Measurements from ENCODE around the gene MBP.
"Not testable (repeated sequence)": the region's sequence is repeated elsewhere in the genome, so short reads cannot be mapped to it uniquely, and the experiment has no call there.

The MBP gene

DNA sequence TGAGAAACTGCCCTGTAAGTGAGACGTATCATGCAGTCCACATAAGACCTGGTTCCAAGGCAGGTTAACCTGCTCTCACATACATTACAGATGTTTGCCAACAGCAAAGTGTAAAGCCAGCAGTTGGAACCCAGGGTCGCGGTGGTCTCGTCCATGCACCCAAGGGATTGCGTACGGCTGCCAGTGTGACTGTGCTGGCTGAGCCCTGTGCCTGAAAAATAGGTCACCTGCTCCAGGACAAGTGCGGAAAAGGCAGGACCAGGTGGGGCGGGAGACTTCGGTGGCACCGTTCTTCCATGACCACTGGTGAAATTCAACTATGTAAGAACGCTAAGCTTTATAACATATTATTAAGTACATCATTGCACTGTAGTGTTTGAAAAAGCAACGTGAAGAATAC lies 110.5 kb downstream of the MBP start:
- DNase-seq (ENCODE audit: low spot score) = no peak

DNA sequence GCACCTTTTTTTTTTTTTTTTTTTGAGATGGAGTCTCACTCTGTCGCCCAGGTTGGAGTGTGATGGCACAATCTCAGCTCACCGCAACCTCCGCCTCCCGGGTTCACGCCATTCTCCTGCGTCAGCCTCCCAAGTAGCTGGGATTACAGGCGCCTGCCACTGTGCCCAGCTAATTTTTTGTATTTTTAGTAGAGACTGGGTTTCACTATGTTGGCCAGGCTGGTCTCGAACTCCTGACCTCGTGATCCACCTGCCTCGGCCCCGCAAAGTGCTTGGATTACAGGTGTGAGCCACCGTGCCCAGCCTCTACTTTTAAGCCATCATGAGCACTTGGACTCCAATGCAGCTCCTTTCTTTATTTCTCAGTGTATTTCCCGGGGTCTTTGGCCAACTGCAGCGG lies 111.1 kb downstream of the MBP start:
- not testable (repeated sequence) for DNase-seq (ENCODE audit: low spot score)

DNA sequence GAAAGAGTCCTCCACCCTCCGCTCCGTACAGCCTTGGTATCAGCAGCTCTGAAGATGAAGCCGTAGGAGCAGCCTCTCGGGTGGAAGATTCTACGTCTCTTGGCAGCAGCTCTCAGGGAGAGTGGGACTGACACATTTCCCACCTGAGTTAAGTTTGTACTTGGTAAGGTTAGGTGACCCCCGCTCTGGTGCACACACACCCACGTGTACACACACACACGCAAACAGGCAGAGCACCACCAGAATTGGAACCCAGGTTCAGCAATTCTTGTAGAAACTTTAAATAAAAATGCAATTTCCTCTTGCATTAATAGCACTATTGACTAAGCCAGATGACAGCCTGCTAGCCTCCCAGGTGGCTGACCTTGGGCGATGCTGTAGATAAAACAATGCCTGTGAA lies 111.5 kb downstream of the MBP start:
- DNase-seq (ENCODE audit: low spot score) = no peak

DNA sequence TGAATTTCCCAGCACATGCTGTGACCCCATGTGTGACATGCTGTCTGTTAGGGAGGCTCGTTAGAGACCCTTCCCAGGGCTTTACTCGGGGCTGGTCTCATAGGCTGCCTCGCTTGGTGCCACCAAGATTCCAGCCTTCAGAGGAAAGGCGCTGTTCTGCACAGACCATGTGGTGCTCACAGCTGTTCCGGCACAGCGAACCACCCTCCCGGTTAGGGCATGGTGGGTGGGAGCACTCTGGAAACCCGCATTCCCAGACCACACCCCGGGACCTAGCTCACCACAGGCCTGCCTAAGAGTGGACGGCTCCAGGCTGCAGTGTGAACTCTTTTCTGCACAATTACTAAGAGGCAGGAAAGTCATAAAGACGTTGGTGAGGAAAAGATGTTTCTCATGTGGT lies 112.0 kb downstream of the MBP start:
- no peak for DNase-seq (ENCODE audit: low spot score)

DNA sequence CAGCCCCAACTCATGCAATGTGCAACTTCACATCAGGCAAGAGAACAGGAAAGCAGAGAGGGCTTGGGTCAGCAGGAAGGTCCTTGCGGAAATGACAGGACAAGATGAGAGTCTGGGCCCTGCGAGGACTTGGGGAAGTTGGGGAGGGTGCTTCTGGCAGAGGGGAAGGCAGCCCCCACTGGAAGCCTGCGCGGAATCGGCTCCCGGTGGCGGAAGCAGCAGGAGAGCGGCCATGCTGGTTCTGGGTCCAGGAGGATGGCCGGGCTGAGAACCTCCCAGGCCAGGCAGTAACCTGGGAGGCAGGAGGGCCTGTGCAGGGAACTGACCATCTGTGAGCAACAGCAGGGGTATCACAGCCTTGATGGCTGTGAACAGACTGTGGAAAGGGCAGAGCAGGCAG lies 112.9 kb downstream of the MBP start:
- DNase-seq (ENCODE audit: low spot score) = no peak

DNA sequence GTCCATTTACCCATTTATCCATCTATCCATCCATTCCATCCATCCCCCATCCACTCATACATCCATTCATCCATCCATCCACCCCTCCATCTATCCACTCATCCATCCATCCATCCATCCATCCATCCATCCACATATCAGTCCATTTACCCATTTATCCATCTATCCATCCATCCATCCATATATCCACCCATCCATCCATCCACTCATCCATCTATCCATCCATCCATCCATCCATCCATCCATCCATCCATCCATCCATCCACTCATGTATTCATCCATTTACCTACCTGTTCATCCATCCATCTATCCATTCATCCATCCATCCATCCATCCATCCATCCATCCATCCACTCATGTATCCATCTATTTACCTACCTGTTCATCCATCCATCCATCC lies 113.9 kb downstream of the MBP start:
- DNase-seq (ENCODE audit: low spot score) = not testable (repeated sequence)

DNA sequence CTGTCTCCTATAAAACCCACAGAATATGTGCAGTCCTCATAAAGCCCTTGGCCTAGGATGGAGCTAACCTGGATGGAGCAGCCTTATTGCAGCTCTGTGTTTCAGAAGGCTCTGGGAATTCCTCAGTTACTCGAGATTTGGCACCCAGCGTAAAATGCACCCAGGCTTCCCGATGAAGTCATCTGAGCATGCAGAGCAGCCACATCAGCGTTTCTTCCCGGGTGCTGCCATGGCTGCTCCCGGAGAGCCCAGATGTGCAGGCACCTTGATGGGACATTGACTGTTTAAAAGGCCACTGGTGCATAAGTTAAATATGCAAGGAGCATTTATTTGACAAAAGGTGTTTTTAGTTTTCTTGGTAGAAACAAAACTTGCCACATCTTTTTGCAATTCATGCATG lies 115.2 kb downstream of the MBP start:
- DNase-seq (ENCODE audit: low spot score) = no peak

DNA sequence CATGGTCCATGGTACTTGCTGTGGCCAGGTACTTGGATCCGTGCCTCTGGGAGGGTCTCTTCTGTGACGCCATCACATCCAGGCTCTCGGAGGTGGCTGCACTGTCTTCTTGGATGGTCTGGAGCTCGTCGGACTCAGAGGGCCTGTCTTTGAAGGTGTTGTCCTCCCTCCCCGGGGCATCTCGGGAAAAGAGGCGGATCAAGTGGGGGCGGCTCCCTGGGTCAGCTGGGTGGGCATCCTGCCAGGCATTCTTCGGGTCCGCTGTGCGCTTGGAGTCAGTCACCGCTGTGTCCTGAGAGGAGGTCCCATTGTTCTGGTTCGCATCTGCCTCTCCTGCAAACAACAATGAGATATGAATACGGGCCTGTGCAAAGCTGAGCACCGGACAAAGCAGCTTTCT lies 115.6 kb downstream of the MBP start:
- DNase-seq (ENCODE audit: low spot score) = peak; percentile 37

DNA sequence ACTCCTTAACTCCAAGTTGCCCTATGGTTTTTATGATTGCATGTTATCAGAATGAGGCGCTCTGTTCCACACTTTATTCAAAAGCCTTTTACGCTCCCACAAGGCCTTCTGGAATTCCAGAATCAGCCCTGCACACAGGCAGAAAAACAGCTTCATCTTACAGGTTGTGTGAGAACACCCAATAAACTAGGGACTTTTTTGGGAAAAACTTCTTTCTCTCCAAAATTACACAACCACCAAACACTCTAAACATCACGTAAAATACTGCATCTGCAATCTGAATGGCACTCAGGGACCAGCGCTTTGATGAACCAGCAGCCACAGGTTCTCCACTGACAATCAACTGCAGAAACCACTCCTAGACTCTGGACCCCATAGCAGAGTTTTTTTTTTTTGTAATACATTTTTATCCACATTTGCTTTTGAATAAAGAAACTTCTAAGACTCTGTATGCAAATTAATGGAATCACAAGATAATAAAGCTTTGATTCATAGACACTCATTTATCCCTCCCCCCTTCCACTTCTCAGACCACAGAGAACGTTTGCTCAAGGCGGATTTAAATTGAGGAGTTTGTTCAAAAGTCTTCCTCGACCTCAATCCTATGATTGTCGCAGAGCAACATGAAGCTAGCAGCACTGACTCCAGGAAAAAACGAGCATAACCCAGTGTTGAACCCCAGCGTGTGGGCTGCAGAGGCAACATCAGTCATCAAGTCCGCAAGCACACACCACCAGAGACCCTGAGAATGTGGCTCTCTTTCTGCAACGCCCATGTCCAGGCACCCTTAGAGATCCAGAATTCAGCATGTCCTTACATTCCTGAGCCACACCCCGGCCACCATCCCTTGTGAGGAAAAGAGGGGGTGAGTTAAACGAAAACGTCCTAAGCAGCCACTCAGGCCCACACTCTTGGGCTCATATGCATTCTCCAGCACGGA lies 116.5 kb downstream of the MBP start:
- DNase-seq (ENCODE audit: low spot score) = peak; percentile 57

DNA sequence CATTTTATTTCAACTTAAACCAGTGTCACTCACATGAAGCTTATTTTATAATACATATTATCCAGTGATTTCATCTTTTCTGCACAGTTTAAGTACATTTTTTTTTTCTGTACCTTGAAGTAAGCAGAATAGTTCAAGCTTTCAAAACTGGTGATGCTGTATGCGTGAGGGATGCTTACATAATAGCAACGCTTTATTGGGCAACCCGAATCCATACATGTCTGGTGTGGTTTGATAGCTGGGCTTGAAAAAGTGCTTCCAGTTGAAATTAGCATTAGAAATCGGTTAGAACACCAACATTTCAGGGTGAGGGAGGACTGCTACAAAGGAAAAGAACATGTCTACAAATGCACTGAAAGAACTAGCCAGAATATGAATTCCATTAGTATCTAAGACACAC lies 117.4 kb downstream of the MBP start:
- DNase-seq (ENCODE audit: low spot score) = no peak

DNA sequence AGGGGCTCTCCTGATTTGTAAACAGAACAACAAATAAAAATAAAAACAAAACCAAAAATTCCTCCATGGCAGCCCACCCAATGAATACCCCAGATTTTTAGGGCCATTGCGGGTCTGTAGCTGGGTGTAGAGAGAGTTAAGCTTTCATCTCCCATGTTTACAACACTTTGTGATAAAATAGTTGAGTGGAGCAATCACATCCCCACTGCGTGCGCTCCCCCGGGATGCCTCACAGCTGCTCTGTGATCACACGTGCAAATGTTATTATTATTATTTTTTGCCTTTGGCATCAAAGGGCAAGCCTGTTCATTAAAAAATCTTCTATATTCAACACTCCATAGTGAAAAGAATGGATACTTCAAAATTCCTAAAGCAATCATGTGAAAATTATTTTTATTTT lies 118.0 kb downstream of the MBP start:
- DNase-seq (ENCODE audit: low spot score) = no peak

DNA sequence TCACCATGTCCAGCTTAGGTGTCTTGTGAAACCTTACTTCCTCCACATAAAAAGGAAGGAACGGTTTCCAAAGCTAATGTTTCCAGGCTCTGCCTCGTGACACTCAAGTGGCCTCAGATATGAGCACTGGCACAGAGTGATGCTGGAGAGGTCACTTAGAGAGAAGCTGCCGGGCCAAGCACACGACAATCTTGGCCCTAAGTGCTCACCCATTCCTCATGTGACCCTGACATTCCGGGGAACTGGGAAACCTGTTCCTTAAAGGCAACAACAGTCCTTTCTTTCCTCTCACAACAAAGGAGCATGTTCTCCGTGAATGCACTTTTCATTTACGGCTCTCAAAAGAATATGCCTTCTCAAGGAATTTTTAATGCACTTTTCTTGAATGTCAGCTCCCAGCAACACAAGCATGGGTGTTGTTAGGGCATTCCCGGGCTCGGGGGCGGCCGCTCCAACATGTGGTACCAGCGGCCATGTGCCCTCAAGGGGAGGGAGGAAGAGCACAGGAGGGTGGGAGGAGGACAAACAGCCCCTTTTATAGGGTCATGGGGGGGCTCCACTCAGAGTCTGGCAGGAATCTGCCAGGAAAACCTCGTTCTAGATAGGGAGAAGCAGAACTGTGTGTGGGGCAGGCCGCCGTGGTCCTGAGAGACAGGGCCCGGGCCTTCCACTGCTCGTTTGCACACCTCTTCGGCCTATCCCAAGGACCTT lies 118.6 kb downstream of the MBP start:
- DNase-seq (ENCODE audit: low spot score) = peak; percentile 36

DNA sequence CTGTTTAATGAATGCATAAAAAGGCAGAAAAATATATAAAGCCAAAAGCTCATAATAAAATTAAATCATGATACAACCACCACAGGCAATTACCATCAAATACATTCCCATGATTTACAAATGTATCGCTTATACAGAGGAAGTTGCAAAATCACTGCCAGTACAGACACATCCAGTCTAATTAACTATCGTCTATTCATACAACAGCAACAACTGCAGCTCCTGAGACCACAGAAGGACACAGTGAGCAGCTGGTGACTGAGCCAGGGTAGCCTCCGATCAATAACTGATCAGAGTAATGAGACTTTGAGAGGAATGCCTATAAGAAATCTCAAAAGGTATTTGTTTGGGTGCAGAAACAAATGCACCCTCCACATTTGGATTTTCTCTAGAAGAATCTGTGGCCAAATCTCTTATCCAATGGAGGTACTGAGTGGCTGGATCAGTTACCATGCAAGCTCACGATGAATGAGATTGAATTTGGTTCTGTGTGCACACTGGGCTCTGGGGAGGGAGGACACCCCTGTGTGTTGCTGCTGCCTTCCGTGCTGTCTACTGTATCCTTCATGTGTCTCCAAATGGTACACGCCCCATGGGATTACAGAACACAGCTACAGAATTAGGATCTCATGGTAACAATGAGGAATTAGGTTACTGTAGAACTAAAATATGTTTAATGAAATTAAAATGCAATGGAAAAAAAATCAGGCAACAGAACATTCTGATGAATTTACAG lies 119.6 kb downstream of the MBP start:
- DNase-seq (ENCODE audit: low spot score) = no peak

DNA sequence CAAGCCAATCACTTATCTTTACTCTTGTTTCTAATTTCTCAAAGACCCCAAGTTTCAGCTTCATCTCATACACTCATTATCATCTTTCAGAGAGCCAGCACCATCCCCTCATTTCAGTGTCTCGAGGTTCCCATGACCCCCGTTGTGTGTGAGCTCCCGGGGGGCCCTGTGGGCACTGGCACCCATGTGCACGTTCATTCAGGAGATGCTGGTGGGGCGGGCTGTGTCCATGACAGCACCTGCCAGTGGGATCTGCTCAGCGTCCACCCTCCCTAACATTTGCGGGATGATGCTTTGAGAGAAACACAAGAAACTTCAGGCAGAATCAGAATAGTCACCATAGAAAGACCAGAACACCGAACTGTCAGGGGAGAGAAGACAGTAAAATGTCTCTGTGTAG lies 120.5 kb downstream of the MBP start:
- DNase-seq (ENCODE audit: low spot score) = no peak

DNA sequence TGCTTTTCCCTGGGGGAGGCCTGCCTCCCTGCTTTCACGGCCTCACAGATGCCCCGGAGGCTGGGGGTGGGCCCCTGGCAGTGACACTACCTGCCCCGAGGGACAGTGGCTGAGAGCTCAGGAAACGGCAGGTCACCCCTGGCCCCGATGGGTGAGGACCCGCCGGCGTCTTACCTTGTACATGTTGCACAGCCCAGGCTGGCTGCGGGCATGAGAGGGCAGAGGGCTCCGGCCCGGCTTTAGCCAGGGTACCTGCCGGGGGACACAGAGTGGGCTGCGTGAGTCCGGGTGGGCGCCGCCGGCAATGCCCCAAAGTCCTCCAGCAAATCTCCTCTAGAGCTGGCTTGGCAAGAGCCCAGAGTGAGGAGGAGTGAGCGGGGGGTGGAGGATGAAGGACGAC lies 122.9 kb downstream of the MBP start:
- DNase-seq (ENCODE audit: low spot score) = no peak

DNA sequence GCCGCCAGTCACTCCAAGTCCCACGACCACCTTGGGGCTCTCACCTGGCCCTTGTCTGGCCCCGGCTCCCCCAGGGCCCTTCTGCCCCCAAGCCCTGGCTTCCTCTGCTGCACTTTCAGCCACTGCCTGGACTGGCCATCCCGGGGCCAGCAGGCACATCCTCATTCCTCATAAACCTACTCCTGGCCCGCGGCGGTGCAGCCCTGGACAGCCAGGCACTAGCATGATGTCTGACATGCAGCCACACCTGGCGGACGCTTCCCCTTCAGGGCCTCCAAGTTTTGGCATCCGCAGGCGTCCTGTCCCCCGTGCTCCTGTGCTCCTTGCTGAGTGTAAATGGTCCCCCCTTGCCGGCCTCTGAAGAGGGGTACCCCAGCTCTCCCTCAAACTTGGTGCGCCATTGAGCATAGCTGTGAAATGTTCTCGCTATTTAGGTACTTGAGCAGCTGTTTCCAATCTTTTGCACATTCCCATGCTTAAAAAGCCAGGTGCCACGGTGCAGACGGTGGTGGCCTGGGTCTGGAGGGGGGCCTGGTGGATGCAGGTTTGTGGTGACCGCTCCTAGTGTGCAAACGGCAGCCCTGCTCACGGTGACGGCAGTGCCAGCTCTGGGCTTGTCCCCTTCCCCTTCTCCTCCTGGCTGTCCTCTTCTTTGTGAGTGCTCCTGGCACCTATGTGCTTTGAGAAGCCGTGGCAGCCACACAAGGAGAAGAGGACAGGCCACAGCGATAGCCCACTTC lies 123.8 kb downstream of the MBP start:
- DNase-seq (ENCODE audit: low spot score) = no peak

DNA sequence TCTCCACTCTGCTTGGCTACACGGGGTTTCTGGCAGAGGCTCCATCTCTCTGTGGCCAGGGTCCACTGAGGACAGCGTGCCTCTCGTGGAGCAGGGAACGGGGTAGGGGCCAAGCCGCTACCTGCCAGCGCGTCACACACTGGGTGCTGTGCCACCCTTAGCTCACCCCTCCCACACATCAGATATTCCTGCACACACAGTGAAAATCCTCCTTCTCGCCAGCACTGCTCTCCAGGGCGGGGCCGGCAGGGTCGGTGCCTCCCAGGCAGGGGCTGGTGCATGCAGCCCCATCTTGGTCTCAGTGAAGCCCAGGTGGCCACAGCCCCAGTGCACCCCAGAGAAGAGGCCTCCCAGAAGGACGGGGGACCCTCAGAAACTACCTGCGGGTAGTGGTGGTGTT lies 124.6 kb downstream of the MBP start:
- DNase-seq (ENCODE audit: low spot score) = no peak

DNA sequence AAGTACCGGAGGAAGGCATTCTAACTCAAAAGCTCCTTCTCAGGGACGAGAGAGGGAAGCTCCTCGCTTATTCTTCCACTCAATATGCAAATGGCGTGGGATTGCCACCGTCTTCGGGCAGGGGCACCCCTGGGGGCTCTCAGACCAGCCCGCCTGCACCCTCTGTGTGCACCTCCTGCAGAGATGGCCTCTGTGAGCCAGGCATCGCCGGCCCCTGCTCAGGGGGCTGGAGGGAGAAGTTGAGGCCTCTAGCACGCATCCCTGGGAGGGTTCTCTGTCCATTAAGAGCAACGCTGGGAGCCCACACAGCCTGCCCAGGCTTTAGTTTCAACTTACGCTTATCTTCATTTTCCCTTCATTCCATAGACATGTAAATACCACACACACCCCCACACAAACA lies 125.3 kb downstream of the MBP start:
- no peak for DNase-seq (ENCODE audit: low spot score)

DNA sequence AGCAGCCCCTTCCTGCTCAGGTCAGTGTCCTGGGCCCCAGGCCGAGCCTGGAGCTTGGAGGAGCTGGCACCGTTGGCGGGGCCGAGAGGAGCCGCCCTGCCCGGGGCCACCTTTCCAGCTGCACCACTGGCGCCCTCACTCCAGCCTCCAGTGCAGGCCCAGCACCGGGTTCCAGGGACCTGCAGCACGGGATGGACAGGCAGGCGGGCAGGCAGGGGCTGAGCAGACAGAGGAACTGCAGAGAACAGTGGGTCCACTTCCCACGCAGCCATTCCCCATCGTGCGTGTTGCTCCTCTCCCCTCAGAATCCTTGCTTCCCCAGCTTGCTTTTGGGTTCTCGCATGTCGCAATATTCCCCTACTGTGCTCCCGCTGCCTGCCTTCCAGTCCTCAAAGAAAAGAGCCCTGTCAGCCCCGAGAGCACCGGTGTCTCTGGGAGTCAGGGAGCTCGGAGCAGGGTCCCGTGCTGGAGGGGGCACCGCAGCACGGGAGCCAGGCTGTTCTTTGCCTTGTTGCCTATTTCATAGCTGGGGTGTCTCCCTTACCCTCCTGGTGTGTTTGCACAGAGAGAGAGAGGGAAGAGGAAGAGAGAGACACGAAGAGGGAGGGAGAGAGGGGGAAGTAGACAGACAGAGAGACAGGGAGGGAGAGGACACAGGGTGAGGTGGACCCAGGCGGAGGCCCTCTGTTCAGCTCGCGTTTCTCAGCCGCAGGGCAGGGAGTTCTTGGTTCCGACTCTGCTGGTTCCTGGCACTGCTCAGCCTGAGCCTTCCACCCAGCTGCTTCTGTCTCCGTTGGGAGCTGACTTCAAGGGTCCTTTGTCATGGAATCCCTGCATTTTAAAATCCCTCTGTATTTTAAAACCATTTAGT lies 126.0 kb downstream of the MBP start:
- DNase-seq (ENCODE audit: low spot score) = no peak

DNA sequence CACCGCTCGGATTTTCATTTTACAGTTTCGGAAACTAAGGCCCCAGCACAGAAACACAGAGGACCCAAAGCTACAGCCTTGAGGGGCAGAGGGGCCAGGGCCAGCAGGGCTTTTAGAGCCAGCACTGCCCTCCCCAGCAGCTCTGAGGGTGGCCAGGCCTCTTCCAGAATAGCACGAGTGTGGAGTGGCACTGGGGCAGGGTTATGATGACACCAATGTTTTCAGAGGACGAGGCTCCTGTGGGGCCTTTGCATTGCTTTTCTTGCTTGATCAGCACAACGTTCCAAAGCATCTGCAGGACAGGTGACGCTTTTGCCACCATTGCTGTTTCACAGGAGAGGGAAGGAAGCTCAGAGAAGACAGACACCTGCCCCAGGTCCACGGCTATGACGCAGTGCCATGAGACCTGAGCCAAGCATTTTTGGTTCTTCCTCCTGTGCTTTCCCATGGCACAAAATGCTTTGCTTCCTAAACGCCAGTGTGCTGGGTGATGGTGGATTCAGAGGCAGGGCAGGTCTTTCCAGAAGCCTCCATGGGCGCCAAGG lies 126.9 kb downstream of the MBP start:
- no peak for DNase-seq (ENCODE audit: low spot score)
